Measurements from ENCODE around the gene ARHGAP6. TPM values are rescaled to one million over a fixed set of nuclear protein-coding genes. Genes with fewer than 3 reads are reported as not detected.

ARHGAP6 gene
- total RNA-seq, 1 donor from 2014 or later = 1.2 TPM

- H3K79me2 ChIP-seq (ENCODE audit: low read depth) = no peaks in the 10 kb centered on the region
- no peaks in the 10 kb centered on the region for H4K20me1 ChIP-seq (ENCODE audit: low read depth)
- H3K4me3 Mint-ChIP-seq = no peak overlapping the region
- H3K36me3 Mint-ChIP-seq = no peaks in the 10 kb centered on the region
- no peak overlapping the region for H2AFZ ChIP-seq (replicated peaks)
- H3K27me3 Mint-ChIP-seq (ENCODE audit: insufficient read depth, low read depth) = no peaks in the 10 kb centered on the region
- H3K9me3 ChIP-seq (ENCODE audit: low read depth) = no peaks in the 10 kb centered on the region
- TF ChIP-seq CTCF (IDR thresholded peaks at IDR 0.05) (no peak), EZH2 (IDR thresholded peaks at IDR 0.05) (no peak), EZH2phosphoT487 (IDR thresholded peaks at IDR 0.05) (no peak)
- H3K4me1 Mint-ChIP-seq = peaks cover 10% of the 10 kb centered on the region
- no peak overlapping the region for H3K27ac Mint-ChIP-seq
- H3F3A ChIP-seq (ENCODE audit: low read depth) = no peaks in the 10 kb centered on the region
- no peak for DNase-seq (ENCODE audit: low spot score)
- H3K4me1 ChIP-seq = no peaks in the 10 kb centered on the region
- H3K4me2 ChIP-seq = no peak overlapping the region
- H3K9me3 Mint-ChIP-seq = no peaks in the 10 kb centered on the region
- no peak overlapping the region for H3K4me3 ChIP-seq
- no peak overlapping the region for H3K9ac ChIP-seq
- no peak overlapping the region for H3K27ac ChIP-seq
- no peaks in the 10 kb centered on the region for H3K36me3 ChIP-seq
- H3K27me3 ChIP-seq = no peaks in the 10 kb centered on the region
These were observed 393.4 kb downstream of the ARHGAP6 start for GRCh38 chrX:11272290-11272689.

- Mint-ChIP-seq H3K4me3 (no peak overlapping the region), H3K9me3 (no peaks in the 10 kb centered on the region), H3K27me3 (ENCODE audit: insufficient read depth, low read depth) (peaks cover 3% of the 10 kb centered on the region)
These were observed 395.7 kb downstream of the ARHGAP6 start for GRCh38 chrX:11269996-11270395.

GRCh38 chrX:11269006-11269405, 396.7 kb downstream of the ARHGAP6 start:
- Mint-ChIP-seq H3K36me3 (no peaks in the 10 kb centered on the region), H3K4me3 (no peak overlapping the region), H3K27ac (no peak overlapping the region), H3K27me3 (ENCODE audit: insufficient read depth, low read depth) (peaks cover 3% of the 10 kb centered on the region), H3K4me1 (peaks cover 26% of the 10 kb centered on the region), H3K9me3 (no peaks in the 10 kb centered on the region)
- no peaks in the 10 kb centered on the region for H3K27me3 ChIP-seq
- H4K20me1 ChIP-seq (ENCODE audit: low read depth) = no peaks in the 10 kb centered on the region
- DNase-seq (ENCODE audit: low spot score) = no peak
- no peak overlapping the region for H2AFZ ChIP-seq (replicated peaks)
- H3K4me3 ChIP-seq = no peak overlapping the region
- TF ChIP-seq EZH2 (IDR thresholded peaks at IDR 0.05) = no peak
- no peak for TF ChIP-seq CTCF (IDR thresholded peaks at IDR 0.05)
- no peak for TF ChIP-seq EZH2phosphoT487 (IDR thresholded peaks at IDR 0.05)
- no peaks in the 10 kb centered on the region for H3F3A ChIP-seq (ENCODE audit: low read depth)
- H3K9me3 ChIP-seq (ENCODE audit: low read depth) = no peaks in the 10 kb centered on the region
- H3K79me2 ChIP-seq (ENCODE audit: low read depth) = no peaks in the 10 kb centered on the region
- H3K27ac ChIP-seq = no peak overlapping the region
- H3K9ac ChIP-seq = no peak overlapping the region
- no peak overlapping the region for H3K4me2 ChIP-seq
- no peaks in the 10 kb centered on the region for H3K36me3 ChIP-seq
- H3K4me1 ChIP-seq = no peaks in the 10 kb centered on the region

More at GRCh38 chrX:11269996-11270395, 395.7 kb downstream of the ARHGAP6 start:
- Histone ChIP-seq H3K27me3 (no peaks in the 10 kb centered on the region), H2AFZ (replicated peaks) (no peak overlapping the region), H3K9ac (no peak overlapping the region), H3F3A (ENCODE audit: low read depth) (no peaks in the 10 kb centered on the region), H4K20me1 (ENCODE audit: low read depth) (no peaks in the 10 kb centered on the region), H3K4me2 (no peak overlapping the region), H3K9me3 (ENCODE audit: low read depth) (no peaks in the 10 kb centered on the region), H3K27ac (no peak overlapping the region), H3K36me3 (no peaks in the 10 kb centered on the region), H3K79me2 (ENCODE audit: low read depth) (no peaks in the 10 kb centered on the region), H3K4me3 (no peak overlapping the region), H3K4me1 (no peaks in the 10 kb centered on the region)
- Mint-ChIP-seq H3K4me1 (peaks cover 25% of the 10 kb centered on the region), H3K27ac (no peak overlapping the region), H3K36me3 (no peaks in the 10 kb centered on the region)
- TF ChIP-seq CTCF (IDR thresholded peaks at IDR 0.05) = no peak
- no peak for TF ChIP-seq EZH2phosphoT487 (IDR thresholded peaks at IDR 0.05)
- TF ChIP-seq EZH2 (IDR thresholded peaks at IDR 0.05) = no peak
- no peak for DNase-seq (ENCODE audit: low spot score)

Measured in neural progenitor cell (in vitro differentiated cells).